AG08396 (cell line): ENCODE data around the gene PPM1M.

ENCODE experiments used
- DNase-seq: peaks from one replicate; pipeline ENCODE4 v3.0.0; 2012; ENCODE audit warnings: low spot score, mixed read lengths

PPM1M gene

DNA sequence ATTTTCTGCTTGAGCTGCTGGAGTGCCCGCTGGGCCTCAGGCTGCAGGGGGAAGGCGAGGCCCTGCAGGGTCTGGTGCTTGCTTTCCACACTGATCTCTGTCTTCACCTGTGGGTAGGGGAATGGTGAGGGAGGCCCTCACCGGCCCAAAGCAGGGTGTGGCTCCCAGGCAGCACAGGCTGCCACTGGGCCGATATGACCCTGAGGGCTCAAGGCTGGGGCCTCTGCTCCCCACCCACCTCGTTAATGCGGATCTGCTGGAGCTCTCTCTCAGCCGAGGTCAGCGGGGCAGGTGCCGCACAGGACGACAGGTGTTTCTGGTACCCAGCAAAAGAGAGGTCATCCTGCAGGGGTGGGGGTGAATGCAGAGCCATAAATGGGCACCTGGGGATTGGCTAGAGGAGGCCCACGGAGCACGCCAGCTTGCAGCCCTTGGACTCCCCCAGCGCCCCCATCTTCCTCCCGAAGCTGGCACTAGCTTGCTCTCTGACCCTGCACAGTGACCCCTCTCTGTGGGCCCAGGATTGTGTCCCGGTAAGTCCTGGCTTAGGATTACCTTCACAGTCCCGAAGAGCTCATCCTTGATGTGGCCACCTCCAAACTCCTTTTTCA lies 14.6 kb upstream of the PPM1M start:
- DNase-seq = no peak

DNA sequence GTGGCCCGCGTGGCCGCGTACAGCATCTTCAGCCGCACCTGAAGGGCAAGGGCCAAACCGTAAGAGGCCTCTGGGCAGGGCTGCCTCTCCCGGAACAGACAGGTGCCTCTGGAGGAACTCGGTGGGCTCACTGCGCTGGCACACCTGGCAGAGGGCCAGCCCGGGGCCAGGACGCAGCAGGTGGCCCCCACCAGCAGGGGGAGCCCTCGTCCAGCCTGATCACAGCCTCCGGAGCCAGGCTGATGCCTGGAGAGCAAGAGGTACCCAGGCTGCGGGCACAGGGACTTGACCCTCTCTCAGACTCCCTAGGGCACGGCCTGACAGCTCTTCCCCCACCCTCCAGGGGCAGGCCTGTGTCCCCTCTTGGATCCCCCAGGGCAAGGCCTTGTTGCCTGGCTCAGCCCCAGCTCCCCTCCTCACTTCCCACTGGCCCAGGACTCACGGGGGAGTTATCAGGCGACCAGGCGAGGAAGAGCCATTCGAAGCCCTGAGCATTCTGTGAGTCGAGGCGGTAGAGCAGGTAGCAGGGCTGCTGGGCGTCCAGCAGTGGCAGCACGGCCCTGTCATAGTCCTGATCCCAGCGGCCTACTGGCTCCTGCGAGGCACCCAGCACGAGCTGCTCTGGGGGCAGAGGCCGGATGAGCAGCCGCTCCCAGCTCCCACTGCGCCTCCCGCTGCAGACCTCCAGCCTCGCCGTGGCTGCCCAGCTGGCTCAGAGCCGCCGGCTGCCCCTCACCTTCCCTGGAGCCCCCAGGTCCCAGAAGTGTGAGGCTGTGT lies 13.9 kb upstream of the PPM1M start:
- peak; percentile 82 for DNase-seq

DNA sequence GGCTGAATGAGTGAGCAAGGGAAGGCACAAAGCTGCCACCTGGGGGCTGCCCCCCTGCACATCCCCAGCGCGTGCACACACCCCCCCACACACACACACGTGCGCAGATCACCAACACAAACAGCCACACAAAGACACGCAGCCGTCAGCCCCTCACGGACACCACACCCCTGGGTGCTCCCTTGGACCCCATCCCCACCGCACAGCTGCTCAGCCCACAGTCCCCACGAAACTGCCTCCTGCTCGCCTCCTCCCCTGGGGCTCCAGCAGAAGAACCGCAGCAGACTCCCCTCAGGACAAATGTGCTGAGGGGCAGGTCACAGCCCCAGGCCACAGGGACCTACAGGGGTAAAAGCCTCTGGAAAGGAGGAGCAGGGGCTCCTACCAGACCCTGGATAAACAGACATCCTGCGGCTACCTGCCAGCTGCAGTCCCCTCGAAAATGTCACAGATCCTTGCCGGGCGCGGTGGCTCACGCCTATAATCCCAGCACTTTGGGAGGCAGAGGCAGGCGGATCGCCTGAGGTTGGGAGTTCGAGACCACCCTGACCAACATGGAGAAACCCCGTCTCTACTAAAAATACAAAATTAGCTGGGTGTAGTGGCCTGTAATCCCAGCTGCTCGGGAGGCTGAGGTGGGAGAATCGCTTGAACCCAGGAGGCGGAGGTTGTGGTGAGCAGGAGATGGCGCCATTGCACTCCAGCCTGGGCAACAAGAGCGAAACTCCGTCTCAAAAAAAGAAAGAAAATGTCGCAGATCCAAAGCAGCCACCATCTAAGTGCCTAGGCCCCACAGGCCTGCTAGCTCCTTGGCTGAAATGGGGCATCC lies 13.1 kb upstream of the PPM1M start:
- DNase-seq = no peak

DNA sequence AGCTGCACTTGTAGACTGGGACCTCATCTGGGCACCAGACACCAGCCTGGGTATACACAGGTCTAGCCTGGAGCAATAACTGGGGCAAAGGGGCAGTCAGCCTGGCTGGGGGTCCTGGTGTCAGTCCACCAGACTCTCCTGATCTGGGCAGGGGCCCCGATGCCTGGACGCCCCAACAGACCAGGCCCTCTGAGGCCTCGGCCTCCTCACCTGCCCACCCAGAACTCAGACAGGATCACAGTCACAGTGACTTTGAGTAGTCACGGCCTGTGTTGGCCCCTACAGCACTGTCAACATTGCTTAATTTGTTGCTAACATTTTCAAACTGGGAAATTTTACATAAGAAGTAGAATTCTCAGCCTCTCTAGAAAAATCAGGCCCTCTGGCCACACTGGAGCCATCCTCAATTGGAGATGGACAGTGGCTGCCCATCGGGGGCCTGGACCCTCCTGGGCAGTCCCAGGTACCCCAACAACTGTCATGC lies 12.4 kb upstream of the PPM1M start:
- DNase-seq = no peak

DNA sequence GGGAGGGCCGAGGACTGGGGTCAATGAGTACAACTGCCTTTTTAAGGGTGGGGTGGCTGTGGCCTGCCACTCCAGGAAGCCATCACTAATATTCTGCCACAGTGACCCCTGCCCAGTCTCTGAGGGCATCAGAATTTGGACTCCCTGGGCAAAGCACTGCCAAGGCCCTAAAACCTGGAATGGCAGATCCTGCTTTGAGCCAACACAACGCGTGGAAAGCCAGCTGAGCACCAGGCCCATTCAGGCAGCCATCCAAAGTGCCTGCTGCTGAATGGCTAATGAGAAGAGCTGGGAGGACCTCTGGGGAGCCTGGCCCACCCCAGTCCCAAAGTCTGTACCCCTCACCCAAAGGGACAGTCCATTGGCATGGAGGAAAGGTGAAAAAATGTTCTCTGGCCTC lies 11.6 kb upstream of the PPM1M start:
- no peak for DNase-seq

DNA sequence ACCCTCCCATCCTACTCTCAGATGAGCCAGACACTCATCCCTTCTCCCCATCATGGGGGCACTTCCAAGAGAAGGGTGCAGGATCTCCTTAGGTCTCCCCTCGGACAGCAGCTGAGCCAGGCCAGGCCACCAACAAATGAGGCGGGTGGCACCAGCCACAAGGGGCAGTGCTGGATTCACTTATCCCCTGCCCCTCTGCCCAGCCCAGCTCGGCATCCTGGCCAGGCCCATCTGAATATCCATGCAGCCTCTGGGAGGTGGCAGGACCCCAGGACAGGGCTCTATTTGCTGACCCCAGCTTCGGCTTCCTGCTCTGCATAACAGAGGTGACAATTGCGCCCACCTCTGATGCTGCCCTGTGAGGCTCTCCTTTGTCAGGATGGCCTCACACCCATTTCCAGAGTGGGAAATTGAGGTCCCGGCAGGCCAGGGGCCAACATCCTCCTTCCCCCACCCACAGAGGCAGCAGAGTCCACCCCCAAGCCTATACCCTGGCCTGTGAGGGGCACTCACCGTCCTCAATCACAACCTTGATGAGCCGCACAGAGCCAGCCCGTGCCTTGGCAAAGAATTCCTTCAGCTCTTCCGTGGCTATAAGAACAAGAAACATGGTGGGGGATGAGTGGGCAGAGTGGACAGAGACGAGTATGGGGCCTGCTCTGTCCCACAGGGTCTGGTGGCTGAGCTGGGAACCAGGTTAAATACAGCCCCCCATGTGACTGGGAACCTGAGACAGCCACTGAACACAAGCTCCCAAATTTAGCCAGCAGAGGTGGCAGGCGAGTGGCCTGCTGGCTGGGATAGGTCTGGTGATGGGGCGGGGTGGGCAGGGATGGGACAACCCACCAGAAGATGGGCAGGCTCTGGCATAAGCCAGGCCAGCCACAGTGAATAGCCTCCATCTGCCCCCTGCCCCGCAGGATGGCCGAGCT lies 10.8 kb upstream of the PPM1M start:
- no peak for DNase-seq

- no peak for DNase-seq
These were observed 9.1 kb upstream of the PPM1M start for GRCh38 chr3:52236424-52236886.

GRCh38 chr3:52237006-52237656 lies 8.4 kb upstream of the PPM1M start:
- no peak for DNase-seq

DNA sequence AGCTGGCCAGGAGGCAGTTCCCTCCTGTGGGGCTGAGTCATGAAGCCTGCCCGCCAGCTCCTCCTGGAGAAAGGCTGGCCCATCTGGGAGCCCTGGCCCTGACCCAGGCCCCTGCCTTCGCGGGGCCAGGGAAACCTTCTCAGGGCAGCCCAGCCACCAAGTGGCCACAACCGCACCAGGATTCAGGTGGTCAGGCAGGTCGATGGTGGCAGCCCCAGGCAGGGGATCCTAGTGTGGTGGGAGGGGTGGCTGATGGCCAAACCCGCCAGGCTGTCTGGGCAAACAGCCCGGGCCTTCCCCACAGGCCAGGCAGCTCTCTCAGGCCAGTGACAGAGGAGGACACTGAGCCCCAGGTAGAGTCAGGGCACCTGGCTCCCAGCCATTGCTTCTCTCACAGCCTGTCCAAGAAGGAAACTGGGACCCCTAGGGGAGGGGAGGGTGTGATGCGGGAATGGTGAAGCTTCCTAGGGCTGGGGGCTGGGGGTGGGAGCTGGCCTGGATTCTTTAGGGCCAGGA lies 7.8 kb upstream of the PPM1M start:
- peak; percentile 97 for DNase-seq

DNA sequence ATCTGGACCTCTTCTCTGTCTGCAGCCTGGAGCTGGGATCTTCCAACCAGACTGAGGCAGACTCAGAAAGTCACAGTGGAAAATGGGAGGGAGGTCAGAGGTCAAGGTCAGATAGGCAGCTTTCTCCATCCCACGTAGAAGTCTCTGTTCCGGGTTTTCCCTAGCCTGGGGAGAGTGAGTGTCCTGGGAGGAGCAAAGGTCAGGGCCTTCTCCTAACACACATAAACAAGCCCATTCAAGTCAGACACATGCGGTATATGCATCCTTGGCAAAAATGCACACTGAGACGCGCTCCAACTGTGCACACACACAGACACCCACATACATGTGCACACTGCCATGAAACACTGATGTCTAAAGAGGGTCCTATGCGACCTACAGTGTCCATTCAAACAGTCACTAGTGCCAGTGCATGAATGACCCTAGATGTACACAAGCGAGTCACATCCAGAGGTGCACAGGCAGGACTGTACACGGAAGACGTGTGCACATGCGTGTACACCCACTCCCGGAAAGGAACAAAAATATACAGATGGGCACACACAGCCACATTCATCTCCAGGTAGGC lies 7.3 kb upstream of the PPM1M start:
- DNase-seq = no peak

- DNase-seq = peak; percentile 98
These were observed 6.5 kb upstream of the PPM1M start, which contains the start of gene TWF2 for GRCh38 chr3:52238761-52239701. Gene TWF2 (minus strand): TSS chr3:52239158. CDS start chr3:52239016, 142 bp downstream.

DNA sequence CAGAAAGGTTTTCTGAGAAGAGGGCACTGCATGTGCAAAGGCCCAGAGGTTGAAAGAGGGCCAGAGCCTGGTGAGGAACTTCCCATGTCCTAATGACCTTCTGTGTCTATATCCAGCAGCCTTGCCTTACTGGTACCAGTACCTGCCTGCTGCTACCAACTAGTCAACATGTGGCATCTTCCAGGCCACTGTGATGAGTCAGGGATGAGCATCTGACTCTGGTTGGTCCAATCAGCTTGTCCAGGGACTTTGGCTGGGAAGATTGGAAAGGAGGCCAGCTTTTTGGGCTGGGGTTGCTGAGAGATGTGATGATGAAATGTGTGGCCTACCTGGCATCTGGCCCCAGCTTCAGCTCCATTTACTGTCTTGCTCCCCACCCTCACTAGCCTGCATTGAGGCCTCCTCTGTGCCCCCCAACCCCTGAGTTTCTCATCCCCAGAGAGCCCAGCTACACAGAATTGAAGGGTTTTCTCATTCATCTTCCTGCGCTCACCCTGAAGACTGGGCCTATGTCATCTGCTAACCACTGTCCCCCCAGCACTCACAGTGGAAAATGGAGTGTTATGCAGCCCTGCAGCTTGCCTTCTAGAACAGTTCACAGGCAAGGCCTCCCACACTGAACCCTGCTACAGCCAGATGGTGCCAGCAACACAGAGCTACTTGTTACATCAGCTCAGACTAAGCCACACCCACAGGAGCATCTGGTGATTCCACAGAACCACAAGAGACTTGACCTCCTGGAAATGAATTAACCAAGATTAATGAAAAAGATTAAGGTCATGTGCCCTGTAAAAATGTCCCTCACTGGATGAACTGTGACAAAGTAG lies 5.3 kb upstream of the PPM1M start:
- DNase-seq = peak; percentile 88

DNA sequence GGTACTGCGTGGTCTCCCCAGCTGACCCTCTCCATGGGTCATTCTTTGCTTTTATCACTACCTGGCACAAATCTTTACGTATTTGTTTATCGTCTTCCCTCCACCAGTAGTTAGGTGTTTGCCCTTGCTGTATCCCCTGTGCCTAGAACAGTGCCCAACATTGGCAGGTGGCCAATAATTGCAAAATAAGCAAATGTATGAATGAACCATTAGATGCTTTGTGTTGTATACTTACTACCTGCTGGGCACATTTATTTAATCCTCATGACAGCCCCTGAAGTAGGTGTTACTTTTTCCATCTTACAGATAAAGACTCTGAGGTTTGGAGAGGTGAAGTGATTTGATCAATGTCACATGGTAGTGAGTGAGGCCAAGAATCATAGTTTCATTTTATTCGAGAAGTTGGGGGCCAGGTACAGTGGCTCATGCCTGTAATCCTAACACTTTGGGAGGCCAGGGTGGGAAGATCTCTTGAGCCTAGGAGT lies 4.6 kb upstream of the PPM1M start:
- DNase-seq = no peak

DNA sequence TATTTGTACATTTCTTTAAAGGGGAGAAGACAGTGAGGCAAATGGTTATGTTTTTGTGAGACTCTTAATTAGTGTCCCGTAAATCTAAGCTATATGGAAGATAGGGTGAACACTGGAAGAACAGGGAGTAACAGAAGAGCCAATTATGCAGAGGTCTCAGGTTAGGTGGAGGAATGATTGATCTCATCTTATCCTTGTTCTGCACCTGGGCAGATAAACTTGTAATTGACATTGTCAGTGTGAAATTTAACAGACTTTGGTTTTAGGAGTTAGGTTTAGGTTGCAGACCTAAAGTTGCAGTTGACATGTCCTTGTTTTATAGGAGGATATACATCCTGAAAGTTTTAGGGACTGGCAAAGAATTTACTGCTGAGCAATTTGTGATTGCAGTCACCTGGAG lies 3.5 kb upstream of the PPM1M start:
- no peak for DNase-seq

GRCh38 chr3:52243791-52244628 lies 1.5 kb upstream of the PPM1M start:
- DNase-seq = no peak

GRCh38 chr3:52246264-52246620 lies 683 bp downstream of the PPM1M start:
- DNase-seq = no peak

- DNase-seq = no peak
These were observed 1.3 kb downstream of the PPM1M start for GRCh38 chr3:52246728-52247408.
